ENCODE results near the gene CACNA1B.

CACNA1B gene

GRCh38 chr9:138044485-138045383 lies 167.2 kb downstream of the CACNA1B start:
- no peak for DNase-seq

GRCh38 chr9:138045541-138046490 lies 168.2 kb downstream of the CACNA1B start:
- no peak for DNase-seq

- no peak for DNase-seq
Observed at GRCh38 chr9:138046641-138047301, 169.2 kb downstream of the CACNA1B start.

- DNase-seq = no peak
Observed at GRCh38 chr9:138047469-138048040, 170.0 kb downstream of the CACNA1B start.

- no peak for DNase-seq
Observed at GRCh38 chr9:138048184-138048583, 170.6 kb downstream of the CACNA1B start.

- DNase-seq = no peak
Observed at GRCh38 chr9:138049085-138049778, 171.7 kb downstream of the CACNA1B start.

GRCh38 chr9:138049779-138050471 lies 172.3 kb downstream of the CACNA1B start:
- no peak for DNase-seq

- no peak for DNase-seq
Observed at GRCh38 chr9:138050472-138051330, 173.1 kb downstream of the CACNA1B start.

- DNase-seq = no peak
Observed at GRCh38 chr9:138051586-138052321, 174.2 kb downstream of the CACNA1B start.

- no peak for DNase-seq
Observed at GRCh38 chr9:138052322-138052615, 174.7 kb downstream of the CACNA1B start.

- DNase-seq = no peak
Observed at GRCh38 chr9:138052635-138053320, 175.2 kb downstream of the CACNA1B start.

- DNase-seq = no peak
Observed at GRCh38 chr9:138053321-138053868, 175.8 kb downstream of the CACNA1B start.

GRCh38 chr9:138053996-138054752 lies 176.6 kb downstream of the CACNA1B start:
- no peak for DNase-seq

GRCh38 chr9:138057726-138058125 lies 180.1 kb downstream of the CACNA1B start:
- DNase-seq = no peak

- no peak for DNase-seq
Observed at GRCh38 chr9:138058181-138058580, 180.6 kb downstream of the CACNA1B start.

- no peak for DNase-seq
Observed at GRCh38 chr9:138059196-138059595, 181.6 kb downstream of the CACNA1B start.

GRCh38 chr9:138060365-138060764 lies 182.8 kb downstream of the CACNA1B start:
- DNase-seq = no peak

GRCh38 chr9:138060881-138061280 lies 183.3 kb downstream of the CACNA1B start:
- no peak for DNase-seq
